Activated CD4-positive, alpha-beta T cell treated with anti-CD3 and anti-CD28 coated beads for 48 hours (primary cell): Measurements from ENCODE around the gene ID3.
A peak's percentile ranks its signal among the peaks of the same experiment; 100 is the strongest.

Experiments used
- DNase-seq: peaks from one replicate; pipeline ENCODE4 v3.0.0-alpha.2; 2020

ID3 gene

GRCh38 chr1:23524716-23525401 is 34.4 kb downstream of the ID3 start:
- no peak for DNase-seq

- DNase-seq, result no peak
Observed at GRCh38 chr1:23524163-23524562, 35.1 kb downstream of the ID3 start.

- DNase-seq, result no peak
Observed at GRCh38 chr1:23522244-23522982, 36.9 kb downstream of the ID3 start.

- DNase-seq, result peak; percentile 50
Observed at GRCh38 chr1:23521588-23521987, 37.7 kb downstream of the ID3 start.

GRCh38 chr1:23517581-23517980 is 41.7 kb downstream of the ID3 start:
- no peak for DNase-seq

- DNase-seq, result no peak
Observed at GRCh38 chr1:23515905-23516304, 43.4 kb downstream of the ID3 start.

- DNase-seq, result no peak
Observed at GRCh38 chr1:23514111-23514679, 45.1 kb downstream of the ID3 start.

- DNase-seq, result no peak
Observed at GRCh38 chr1:23509896-23510295, 49.4 kb downstream of the ID3 start.
